GM12873 (cell line): ENCODE results near the gene FHIP1B.
A peak's percentile ranks its signal among the peaks of the same experiment; 100 is the strongest.

ENCODE experiments used
- TF ChIP-seq, protein P1 (sequence below): IDR thresholded peaks from 2 replicates; pipeline ENCODE4 v1.5.1; 2012; ENCODE audit warnings: low read depth, mild to moderate bottlenecking, moderate library complexity, low read length, control low read depth; ENCODE audit not compliant: insufficient read depth; ENCODE audit errors: missing control alignments

Gene FHIP1B

DNA sequence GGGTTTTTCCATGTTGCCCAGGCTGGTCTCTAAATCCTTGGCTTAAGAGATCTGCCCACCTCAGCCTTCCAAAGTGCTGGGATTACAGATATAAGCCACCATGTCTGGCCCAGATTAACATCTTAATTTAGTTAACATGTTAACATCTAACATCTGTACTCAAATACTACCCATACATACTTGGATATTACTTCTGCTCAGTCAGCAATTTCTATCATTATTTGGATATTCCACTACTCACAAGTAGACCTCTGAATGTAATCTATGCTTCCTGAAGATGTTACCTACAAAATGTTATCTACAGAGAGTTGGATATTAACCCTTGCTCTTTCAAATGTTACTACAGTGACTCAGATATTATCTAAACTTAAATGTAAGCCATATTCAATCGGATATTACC lies 29.2 kb upstream of the FHIP1B start:
- TF ChIP-seq, protein P1, sequence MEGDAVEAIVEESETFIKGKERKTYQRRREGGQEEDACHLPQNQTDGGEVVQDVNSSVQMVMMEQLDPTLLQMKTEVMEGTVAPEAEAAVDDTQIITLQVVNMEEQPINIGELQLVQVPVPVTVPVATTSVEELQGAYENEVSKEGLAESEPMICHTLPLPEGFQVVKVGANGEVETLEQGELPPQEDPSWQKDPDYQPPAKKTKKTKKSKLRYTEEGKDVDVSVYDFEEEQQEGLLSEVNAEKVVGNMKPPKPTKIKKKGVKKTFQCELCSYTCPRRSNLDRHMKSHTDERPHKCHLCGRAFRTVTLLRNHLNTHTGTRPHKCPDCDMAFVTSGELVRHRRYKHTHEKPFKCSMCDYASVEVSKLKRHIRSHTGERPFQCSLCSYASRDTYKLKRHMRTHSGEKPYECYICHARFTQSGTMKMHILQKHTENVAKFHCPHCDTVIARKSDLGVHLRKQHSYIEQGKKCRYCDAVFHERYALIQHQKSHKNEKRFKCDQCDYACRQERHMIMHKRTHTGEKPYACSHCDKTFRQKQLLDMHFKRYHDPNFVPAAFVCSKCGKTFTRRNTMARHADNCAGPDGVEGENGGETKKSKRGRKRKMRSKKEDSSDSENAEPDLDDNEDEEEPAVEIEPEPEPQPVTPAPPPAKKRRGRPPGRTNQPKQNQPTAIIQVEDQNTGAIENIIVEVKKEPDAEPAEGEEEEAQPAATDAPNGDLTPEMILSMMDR: no peak

DNA sequence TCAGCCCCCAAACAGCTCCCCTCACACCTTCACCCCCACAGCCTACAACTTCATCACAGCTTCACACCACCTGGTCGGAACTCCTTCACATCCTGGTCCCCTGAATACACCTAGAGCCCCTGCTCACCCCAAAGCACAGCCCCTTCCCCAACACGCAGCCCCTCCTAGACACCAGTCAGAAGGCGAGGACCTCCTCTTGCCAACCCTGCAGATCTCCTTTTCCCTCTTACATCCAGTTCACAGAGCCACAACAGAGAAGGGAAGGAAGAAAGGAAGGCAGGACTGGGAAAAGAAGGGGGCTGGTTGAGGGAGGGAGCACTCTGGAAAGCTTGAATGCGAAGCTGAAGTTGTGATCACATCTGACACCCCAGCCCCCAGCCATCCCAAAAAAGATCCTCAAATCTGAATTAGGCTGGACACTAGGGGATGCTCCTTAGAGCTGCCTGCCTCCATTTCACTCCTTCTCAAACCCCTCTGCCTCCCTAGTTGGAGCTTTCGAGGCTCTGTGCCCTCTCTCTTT lies 25.8 kb upstream of the FHIP1B start:
- TF ChIP-seq, protein P1: no peak

DNA sequence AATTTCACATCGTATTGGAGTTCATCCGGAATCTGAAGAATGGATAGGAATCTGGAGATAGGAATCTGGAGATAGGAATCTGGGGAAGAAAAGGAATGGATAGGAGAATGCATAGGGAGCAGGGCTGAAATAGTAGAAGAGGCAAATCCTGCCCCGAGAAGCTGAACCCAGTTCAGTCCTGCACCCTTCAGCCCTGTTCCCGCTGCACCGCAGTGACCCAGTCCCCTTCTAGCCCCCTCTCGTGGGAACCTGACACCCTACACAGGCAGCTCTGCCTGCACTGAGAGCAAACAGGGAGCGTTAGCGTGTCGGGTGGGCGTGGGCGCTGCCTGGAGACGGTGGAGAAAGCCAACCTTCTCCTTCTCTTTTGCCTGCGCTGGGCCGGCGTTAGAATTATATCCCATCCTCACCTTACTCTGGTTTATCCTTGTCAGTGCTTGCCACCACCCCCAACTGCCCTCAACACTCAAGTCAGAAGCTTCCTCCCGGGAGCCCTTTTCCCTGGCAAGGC lies 24.2 kb upstream of the FHIP1B start:
- TF ChIP-seq, protein P1: no peak

DNA sequence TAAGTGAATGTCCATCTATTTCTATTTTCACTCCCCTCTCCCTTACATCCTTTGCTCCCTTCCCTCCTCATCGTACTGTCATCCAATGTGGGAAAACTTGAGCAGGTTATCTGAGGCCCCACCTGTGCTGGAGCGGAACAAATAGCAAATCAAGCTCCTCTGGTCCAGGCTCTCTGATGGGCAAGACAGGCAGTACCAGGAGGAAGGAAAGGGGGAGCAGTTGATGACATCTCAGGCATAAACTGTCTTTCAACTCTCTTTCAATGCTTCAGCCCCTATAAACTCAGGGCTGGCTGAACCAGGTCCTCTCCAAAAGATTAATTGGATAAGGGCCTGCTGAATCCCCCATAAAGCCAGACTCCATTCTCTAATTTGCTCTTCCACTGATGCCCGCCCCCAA lies 23.7 kb upstream of the FHIP1B start:
- TF ChIP-seq, protein P1: no peak

GRCh38 chr11:6253197-6253596 lies 18.8 kb upstream of the FHIP1B start:
- TF ChIP-seq, protein P1: no peak

GRCh38 chr11:6251990-6252473 lies 17.6 kb upstream of the FHIP1B start:
- TF ChIP-seq, protein P1: no peak

DNA sequence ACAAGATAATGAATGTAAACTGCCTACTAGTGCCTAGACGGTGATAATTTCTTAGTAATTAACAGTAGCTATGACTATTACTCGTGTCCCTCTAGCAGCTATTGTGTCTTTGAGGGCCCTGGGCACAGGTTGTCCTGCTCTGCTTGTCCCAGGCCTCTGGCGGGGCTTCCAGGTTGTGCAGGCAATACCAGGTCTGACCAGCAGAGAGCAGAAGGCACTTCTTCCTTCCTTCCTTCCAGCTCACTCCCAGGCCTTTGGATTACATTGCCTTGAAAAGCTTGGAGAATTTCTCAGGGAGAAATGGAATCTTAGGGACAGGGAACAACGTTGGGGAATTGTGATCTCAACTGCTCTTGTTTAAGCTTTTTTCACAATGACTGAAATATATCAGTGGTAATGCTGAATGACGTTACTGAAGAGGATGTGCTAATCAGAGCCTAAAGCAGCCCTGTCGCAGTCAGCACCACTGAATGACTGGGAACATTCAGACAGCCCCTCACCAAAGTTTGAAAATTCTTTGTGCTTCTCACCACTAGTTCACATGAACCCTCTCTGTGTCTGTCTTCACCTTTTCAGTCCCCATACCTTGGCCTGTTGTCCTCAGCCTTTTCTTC lies 16.8 kb upstream of the FHIP1B start:
- TF ChIP-seq, protein P1: peak; percentile 91
